Posterior vena cava (tissue), 2 donors: Measurements from ENCODE around the gene TBC1D30. TPM values are rescaled to one million over a fixed set of nuclear protein-coding genes. Genes with fewer than 3 reads are reported as not detected.
"Not testable (repeated sequence)": the region's sequence is repeated elsewhere in the genome, so short reads cannot be mapped to it uniquely, and the experiment has no call there.

Experiments
- DNase-seq: peaks from one replicate; pipeline ENCODE4 v3.0.0-alpha.2; 2020; ENCODE audit warnings: low spot score
- intact Hi-C, 2 donors: fragments of 100-400 bp; cut with DNase I; formaldehyde crosslinking; loops; one replicate each; pipeline versions ENCODE4 v1.14.1 to v1.14.2; 2022 to 2023
- total RNA-seq, 2 donors: library from RNA; stranded (reverse); fragmentation: NEBNext Ultra II Directional; extraction: Animal tissue kit (Norgen Biotek cat#: 25700); gene quantifications; one replicate each; pipeline ENCODE4 v1.2.1, GENCODE V29; 2021
- donor health status: DM: yes; HTN: yes; CAD: no.
- donor health status: DM: yes; HTN: yes; CAD: no.

TBC1D30 gene
- total RNA-seq, 2 donors from 2014 or later, result 0.60 to 3.7 TPM

- DNase-seq, intact Hi-C loops: not testable (repeated sequence)
Observed at GRCh38 chr12:64802180-64802775, 22.2 kb upstream of the TBC1D30 start.

DNA sequence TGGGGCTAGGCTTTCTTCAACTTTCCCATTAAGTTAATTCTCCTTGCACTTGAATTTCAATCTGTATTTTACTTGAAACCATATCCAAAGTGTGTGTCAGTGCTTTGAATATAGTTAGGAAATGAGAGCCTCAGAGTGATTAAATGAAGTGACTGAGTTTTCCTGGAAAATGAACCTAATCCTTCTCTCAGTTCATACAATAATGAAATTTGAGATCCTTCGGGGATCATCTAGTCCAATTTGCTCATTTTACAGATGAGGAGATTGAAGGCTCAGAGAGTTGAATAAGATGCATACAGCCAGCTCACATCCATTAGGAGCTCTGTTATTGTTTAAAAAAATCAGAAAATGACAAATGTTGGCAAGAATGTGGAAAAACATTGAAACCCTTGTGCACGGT is 18.3 kb upstream of the TBC1D30 start:
- intact Hi-C loops, result no loop called here
- DNase-seq, result no peak

DNA sequence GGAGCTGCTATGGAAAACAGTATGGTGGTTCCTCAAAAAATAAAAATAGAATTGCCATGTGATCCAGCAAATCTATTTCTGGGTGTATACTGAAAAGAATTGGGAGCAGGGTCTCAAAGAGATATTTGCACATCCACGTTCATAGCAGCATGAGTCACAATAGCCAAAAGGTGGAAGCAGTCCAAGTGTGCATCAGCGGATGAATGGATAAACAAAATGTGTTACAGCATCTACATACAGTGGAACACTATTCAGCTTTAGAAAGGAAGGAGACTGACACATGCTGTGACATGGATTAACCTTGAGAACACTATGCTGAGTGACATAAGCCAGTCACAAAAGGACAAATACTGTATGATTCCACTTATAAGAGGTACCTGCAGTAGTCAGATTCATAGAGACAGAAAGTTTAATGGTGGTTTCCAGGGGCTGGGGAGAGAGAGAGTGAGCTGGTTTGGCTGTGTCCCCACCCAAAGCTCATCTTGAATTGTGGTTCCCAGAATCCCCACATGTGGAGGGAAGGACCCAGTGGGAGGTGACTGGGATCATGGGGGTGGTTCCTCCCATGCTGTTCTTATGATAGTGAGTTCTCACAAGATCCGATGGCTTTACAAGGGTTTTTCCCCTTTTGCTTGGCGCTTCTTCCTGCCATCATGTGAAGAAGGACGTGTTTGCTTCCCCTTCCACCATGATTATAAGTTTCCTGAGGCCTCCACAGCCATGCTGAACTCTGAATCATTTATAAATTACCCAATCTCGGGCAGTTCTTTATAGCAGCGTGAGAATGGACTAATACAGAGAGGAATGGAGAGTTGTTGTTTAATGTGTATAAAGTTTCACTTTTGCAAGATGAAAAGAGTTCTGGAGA is 17.6 kb upstream of the TBC1D30 start:
- no peak for DNase-seq
- intact Hi-C loops, result no loop called here

GRCh38 chr12:64808110-64808509 is 16.3 kb upstream of the TBC1D30 start:
- intact Hi-C loops, result no loop called here
- no peak for DNase-seq

DNA sequence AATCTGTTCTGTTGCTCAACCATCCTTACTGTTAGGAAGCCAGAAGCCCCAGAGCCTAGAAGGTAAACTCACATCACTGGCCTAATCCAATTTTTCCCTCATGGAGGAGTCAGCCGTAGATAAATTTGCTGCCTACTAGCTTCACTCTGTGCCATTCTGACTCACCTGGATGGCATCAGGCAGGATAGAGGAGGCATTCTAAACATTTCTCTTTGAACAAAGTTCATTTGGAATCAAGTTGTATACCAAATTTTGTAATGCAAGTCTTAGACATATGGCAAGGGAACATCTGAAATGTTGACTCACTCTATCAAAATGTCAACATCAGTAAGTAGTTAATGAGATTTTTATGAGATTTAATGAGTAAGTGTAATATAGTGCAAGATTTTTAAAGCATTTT is 13.6 kb upstream of the TBC1D30 start:
- DNase-seq, result no peak
- intact Hi-C loops, result no loop called here

DNA sequence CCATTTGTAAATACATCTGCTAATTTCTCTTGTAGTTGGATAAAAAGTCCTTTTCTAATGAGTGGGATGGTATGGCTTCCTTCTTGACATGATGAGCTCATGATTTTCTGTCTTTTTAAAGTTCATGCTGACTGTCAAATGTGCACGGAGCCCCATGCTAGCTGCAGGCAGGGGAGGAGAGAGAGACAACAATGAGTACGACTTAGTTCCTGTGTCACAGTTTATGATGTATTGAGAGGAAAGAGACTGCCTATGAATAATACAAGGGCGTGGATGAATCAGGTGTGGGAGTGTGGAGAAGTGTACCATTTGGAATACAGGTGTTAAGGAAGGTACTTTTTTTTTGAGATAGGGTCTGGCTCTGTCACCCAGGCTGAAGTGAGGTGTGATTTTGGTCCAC is 10.7 kb upstream of the TBC1D30 start:
- DNase-seq, result no peak
- intact Hi-C loops, result no loop called here

DNA sequence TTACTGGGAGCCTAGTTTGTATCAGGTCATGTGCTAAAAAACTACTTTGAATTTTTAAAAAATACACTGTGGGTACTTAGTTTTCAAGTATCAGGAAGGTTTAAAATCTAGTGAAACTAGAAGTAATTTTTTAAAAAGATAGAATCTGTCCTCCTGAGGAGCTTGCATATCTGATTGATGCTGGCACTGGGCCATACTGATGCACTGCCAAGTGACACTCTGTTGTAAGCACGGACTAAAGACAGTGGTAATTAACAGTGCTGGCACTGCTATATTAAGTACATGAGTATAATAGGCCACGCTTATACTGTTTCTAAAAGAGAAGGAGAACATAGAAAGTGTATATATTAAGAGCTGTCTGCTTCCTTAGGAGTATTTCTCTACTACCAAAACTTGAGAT is 10.0 kb upstream of the TBC1D30 start:
- intact Hi-C loops, result no loop called here
- no peak for DNase-seq

GRCh38 chr12:64819816-64820402 is 4.5 kb upstream of the TBC1D30 start:
- intact Hi-C loops, result no loop called here

GRCh38 chr12:64820593-64820992 is 3.9 kb upstream of the TBC1D30 start:
- no peak for DNase-seq
- intact Hi-C loops, result no loop called here

More at GRCh38 chr12:64819816-64820402, 4.5 kb upstream of the TBC1D30 start:
- DNase-seq, result no peak

GRCh38 chr12:64821116-64821630 is 3.3 kb upstream of the TBC1D30 start:
- intact Hi-C loops, result no loop called here

DNA sequence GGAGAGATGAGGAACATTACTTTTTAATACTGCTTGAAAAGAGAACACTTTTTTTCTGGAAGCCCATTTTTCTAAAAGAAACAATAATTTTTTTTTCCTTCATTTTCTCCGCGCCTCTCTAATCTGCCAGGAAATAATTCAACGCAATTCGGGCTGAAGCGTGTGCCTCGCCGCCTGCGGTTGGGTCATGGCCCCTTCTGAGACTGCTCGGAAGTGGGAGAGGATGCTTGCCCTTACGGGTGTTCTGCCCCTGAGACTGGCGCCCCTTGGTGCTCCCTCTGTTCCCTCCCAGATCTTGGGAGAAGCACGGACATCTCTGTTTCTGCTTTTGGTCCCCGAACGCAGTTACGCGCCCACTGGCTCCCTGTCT is 332 bp upstream of the TBC1D30 start:
- intact Hi-C loops, result no loop called here
- DNase-seq, result no peak

More at GRCh38 chr12:64821116-64821630, 3.3 kb upstream of the TBC1D30 start:
- DNase-seq, result no peak

DNA sequence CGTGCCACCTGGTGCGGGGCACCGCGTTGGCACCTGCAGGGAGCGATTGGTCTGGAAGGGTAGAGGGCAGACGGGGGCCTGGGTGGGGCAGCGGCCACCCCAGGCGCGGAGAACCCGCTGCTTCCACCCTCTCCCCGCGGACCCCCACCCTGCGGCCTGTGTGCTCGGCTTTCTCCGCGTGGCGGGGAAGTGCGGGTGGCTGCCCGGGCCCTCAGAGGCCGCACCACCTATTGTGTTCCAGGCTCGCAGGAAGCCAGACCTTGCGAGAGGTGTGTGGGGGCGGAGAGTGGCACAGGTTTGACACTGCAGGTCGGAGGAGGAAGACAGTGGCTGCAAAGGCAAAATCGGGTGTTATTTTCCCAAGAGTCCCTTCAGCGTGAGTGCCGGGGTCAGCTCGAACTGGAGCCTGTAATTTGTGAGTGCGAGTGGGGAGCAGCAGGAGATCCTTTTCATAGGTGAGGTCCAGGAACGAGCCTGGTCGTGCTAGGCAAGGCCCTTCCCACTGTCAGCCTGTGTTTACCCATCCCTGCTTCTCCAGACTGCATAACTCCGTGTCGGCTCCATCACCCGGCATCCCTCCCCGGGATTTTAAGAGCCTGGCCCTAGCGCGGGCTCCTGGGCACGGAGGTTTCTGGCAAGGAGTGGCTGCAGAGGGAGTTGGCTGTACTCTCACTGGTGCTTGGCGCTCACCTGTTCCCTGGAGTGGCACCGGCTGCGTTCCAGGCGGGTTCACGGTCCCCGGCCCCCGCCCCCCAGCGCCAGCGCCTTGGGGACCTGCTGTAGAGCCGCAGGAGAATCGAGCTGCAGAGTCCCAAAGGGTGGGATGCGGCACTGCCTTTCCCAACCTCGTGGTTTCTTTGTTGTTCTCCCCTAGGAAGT is 935 bp downstream of the TBC1D30 start:
- no peak for DNase-seq
- intact Hi-C loops, result no loop called here

DNA sequence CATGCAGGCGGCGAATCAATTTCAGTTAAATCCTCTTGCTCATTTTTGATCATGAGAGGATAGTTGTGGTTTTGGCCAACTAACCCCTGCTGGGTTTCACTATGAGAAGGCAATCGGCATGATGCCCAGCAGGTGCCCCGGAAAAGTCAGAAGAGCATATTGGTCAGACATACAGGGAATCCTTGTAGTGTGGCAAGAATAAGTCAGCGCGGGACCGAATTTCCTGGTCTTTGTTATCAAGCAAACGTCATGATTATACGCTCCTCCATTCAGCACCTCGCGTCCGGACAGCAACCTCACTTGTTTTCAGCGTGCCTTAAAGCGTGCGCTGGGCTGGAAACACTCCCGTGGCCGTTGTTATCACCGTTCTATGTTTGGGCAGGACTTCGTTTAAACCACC is 1.8 kb downstream of the TBC1D30 start:
- DNase-seq, result peak; percentile 89
- intact Hi-C loops, result no loop called here

GRCh38 chr12:64828713-64829112 is 4.3 kb downstream of the TBC1D30 start:
- no peak for DNase-seq
- intact Hi-C loops, result no loop called here

GRCh38 chr12:64833928-64834327 is 9.5 kb downstream of the TBC1D30 start:
- DNase-seq, result no peak
- intact Hi-C loops, result no loop called here

- intact Hi-C loops, result no loop called here
Observed at GRCh38 chr12:64835901-64836300, 11.5 kb downstream of the TBC1D30 start.

DNA sequence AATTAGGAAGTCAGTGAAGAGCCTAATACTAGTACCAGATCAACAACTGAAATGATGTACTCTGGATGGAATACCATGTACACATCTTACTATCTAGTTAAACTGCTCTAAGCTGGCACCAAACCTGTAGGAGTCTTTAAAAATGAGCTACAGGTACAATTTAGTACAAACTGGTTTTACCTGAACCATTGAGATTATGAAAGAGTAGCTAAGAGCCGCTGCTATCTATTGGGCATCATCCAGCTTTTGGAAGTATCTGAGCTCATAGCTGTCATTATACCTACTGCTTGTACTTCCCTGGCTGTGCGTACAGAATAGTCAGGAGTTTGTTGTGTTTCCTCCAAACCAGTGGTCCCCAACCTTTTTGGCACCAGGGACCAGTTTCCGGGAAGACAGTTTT is 12.4 kb downstream of the TBC1D30 start:
- no peak for DNase-seq
- intact Hi-C loops, result no loop called here

More at GRCh38 chr12:64835901-64836300, 11.5 kb downstream of the TBC1D30 start:
- no peak for DNase-seq

DNA sequence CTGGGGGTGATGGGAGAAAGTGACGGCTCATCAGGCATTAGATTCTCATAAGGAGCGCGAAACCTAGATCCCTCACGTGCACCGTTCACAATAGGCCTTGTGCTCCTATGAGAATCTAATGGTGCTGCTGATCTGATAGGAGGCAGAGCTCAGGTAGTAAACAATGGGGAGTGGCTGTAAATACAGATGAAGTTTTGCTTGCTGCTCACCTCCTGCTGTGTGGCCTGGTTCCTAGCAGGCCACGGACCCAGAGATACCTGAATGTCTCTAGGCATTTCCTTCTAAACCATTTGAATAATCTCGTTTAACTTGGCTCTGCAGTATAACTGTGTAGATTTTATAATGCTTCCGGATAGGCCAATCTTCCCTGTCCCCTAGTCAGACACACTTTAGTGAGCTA is 13.0 kb downstream of the TBC1D30 start:
- intact Hi-C loops, result no loop called here
- DNase-seq, result no peak

DNA sequence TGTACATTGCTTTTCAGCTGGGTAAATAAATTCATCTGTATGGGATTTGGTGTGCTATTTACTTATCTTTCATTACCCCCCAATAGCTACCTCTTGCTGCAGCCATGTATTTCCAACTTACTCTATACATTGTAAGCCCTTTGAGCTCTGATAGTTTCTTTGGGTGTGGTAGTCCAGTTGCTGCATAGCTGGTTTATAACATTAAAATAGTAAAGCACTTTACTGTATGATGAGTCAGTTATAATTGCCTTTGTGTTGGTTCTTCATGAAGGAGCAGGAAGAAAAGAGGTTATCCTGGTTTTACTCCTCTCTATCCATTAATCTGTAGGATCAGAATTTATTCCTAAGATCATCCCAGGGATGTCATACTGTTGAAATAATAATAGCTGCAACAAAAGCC is 15.7 kb downstream of the TBC1D30 start:
- DNase-seq, result no peak
- intact Hi-C loops, result no loop called here
